Measurements from ENCODE around the gene MORN1.

MORN1 gene

DNA sequence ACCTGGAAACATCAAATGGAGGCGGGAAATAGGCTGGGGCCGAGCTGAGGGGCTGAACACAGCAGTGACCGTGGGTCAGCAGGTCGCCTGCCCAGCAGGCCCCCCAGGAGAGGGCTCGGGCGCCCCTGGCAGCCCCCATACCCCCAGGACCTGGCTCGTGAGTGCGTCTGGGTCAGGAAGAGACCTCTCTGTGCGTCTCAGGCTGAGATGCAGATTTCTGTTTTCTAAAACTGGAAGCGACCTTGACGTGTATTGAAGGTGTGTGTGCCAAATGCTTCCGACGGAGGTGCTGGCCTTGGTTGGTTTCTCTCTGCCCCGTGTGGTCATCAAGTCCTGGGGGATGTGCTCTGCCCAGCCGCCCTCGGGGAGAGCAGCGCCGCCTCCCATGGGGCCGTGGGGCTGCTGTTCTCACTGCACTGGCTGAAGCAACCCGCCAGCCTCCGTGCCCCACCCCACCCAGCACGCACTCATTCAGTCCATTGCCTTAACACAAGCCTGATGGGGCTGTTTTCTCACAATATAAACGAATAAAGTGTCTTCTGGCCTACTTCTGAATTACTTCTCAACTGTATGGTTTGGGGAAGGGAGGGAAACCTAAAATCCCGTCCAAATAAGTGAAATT, 13.6 kb upstream of the MORN1 start:
- no peak for DNase-seq (ENCODE audit: low spot score)

DNA sequence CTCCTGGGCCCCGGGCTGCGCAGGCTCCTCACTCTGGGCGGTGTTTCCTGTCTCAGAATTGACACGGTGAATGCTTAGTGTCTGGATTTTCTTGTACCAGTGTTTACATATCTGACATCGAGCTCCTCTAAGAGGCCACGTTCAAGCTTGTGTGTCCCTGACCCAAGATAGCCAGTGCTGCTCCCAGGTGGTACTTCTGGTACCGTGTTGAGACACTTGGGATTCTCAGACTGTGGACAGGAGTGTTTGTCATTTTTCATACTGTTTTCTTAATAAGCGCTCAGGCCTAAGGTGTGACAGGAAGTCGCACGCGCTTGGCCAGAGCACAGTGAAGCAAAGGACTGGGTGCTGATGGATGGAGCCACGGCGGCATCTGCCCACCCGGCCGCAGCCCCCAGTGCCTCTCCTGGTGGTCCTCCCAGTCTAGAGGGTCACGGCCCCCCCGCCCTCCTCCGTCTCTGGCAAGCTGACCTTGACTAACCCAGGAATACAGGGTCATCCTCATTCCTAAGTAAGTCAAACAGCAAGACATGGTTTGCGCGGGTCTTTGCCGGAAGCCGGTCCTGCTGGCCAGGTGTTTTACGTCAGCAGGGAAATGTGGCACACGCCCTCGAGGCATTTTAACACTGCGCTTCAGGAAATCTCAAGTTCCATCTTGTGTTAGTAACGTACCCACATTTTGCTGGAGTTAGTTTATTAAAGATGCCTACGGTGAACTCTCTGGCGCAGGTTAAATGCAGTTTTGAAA, 13.0 kb upstream of the MORN1 start:
- DNase-seq (ENCODE audit: low spot score): no peak

DNA sequence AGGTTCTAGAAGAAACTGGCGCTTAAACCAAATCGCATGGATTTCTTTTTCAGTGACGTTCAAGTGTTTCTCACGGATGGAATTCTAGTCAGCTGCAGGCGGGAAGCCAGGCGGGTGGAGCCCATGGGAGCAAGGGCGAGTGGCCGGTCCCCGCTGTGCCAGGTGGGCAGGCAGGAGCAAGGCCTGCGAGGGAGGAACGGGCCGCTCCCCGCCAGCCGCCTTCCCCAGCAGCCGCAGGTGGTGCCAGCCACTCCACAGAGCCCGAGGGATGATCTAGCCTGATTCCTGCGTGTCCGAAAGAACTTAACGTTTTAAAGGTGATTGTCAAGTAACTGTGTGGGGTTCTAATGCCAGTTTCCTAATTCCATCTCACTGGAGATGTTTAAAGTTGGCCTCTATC, 11.9 kb upstream of the MORN1 start:
- no peak for DNase-seq (ENCODE audit: low spot score)

DNA sequence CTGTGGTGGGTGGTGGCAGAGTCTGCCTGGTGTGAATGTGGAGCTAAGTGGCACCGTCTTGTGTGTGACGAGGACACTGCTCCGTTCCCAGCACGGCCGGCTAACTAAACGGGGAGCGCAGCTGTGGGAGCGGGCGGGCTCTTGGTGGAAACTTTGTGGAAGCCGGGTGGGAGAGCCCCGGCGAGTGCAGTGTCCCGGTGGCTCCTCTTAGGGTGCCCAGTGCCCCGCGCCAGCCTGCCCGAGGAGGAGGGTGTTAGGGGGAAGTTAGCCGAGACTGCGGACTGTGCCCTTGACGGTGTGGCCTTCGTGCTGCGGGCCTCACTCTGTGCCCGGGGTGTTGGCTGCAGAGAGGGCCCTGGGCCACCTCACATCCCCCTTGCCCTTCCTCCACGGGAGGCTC, 11.1 kb upstream of the MORN1 start:
- DNase-seq (ENCODE audit: low spot score): no peak

DNA sequence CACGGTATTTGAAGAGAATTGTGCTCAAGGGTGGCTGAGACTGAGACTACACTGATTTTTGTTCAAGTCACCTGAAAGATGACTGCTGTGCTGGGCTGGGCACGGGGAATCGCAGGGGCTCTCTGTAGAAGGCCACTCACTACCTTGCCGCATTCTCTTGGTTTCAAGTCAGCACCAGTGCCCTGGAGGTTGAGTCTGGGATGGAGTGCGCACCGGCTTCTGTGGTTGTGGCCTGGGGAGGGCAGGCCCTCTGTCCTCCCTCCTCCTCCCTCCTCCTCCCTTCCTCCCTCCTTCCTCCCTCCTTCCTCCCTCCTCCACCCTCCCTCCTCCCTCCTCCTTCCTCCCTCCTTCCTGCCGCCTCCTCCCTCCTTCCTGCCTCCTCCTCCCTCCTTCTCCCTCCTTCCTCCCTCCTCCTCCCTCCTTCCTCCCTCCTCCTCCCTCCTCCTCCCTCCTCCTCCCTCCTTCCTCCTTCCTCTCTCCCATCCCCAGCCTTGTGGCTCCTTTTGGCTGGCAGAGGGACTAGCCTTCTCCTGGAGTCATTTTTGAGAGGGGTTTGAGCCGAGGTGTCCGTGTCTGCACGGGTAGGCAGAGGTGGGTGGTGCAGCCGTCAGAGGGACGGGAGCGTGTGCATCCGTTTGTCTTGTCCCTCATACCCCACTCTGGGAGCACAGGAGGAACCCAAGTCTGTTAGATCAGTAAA, 9.7 kb upstream of the MORN1 start:
- no peak for DNase-seq (ENCODE audit: low spot score)

DNA sequence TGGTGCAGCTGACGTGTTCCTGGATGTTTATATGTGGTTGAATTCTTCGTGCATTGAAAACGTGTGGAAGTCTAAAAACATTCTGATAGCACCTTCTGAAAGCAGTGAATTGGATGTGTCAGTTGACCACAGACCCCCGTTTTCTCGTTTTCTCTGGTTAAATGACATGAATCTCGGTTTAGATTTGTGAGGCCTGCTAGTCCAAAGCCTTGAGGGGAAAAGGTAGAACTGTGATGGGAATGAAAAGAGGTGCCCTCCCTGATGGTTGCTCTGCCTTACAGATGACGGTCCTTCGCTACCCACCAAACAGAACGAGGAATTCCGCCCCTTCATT, 9.2 kb upstream of the MORN1 start:
- DNase-seq (ENCODE audit: low spot score): no peak

DNA sequence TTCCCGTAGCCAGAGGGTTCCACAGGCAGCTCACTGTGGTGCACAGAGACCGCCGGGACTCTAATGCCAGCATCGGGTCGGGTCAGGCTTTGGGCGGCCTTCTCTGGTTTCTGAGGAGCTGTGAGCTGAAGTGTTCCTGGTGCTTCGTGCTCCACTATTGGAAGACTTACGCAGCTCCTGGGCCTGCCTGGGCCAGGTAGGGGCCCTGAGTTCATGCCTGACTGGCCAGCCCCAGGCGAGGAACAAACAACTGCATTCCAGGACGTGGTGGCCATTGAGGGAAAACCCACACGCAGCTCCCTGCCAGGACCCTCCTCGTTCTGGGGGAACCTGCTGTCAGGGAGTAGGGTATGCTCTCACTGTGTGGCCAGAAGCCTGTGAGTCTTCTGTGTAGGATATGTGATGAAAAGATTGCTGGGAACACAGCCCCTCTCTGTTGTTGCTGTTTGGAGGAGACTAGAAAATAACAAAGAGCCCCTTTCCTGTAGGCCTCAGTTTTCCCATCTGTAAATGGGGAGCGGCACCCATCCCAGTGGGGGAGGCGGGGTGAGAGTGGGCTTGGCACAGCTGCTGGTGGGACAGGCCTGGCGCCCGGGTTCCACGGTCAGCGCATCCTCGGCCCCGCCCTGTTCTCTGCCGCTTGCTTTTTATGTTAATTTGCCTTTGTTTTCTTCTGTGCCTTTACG, 8.7 kb upstream of the MORN1 start:
- no peak for DNase-seq (ENCODE audit: low spot score)

DNA sequence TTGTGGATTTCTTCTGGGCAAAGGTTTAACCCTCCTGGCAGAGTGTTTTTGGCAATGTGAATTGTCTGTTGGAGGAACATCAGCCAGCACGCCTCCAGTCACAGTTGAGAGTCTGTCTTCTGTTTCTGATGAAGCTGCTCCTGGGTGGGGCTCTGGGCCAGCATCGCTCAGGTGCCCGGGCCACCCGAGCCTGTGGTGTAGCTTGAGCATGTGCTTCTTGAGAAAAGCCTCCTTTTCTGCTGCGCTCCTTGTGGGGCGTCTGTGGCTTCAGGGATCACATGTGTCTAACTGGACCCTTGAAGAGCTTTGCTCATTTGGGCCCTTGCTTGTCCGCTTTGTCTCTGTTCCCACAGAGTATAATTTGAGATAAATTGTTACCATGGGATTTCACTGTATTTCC, 7.5 kb upstream of the MORN1 start:
- no peak for DNase-seq (ENCODE audit: low spot score)

DNA sequence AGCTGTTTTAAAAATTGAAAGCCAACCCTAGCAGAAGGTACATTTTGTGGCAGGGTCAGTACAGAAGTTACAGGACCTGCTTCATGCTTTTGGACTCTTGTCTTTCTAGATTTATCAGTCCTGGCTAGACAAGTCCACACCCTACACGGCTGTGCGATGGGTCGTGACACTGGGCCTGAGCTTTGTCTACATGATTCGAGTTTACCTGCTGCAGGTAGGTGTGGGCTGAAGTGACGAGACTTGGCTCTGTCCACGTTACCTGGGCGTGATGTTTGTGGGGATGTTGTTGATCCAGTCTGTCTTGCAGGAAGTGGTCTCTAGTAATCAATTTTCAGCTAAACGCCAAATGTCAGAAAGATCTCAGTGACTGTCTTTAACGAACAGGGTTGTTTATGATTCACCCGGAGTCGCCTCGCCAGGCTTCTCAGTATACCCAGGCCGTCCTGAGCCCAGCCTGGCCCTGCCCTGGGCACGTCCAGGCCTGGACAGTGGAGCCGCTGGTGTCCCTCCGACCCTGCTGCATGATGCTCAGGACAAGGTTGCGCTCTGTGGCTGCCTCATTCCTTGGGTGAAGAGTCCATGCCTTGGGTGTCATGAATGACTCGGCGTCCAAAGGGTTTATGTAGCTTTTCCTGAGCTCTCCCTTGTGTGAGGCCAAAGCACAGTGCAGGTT, 5.8 kb upstream of the MORN1 start:
- no peak for DNase-seq (ENCODE audit: low spot score)

DNA sequence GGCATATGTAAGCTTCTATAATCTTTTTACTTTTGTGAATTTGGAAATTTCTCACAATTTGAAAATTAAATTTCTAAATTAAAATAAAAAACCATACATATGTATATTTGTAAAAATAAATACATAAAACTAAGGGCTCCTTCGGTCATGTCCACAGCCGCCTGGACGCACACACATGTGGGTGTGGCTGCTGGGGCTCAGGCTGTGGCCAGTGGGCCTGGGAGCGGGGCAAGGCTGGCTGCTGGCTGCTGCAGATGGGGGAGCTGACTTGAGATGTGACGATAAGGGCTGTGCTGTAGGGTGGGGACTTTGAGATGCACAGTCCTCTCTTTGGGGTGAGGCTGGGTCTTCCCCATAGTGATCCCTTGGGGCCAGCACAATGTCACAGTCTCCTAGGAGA, 5.1 kb upstream of the MORN1 start:
- no peak for DNase-seq (ENCODE audit: low spot score)

DNA sequence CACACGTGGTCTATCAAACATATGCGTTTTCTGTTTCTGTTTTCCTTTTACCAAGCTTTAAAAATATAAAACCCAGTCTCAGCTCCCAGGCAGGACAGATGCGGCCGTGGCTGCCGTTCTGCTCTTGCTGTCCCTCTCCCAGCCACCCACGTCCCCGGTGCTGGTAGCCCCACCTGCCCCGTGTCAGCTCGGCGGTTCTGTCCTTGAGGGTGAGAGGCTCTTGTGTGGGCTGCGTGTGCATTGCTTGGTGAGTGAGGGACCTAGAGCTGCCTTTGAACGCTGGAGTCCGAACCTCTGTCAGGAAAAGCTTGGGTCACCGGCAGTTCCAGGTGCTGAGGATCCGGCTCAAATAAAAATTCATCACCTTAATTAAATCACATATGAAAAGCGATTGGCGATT, 4.7 kb upstream of the MORN1 start:
- DNase-seq (ENCODE audit: low spot score): no peak

DNA sequence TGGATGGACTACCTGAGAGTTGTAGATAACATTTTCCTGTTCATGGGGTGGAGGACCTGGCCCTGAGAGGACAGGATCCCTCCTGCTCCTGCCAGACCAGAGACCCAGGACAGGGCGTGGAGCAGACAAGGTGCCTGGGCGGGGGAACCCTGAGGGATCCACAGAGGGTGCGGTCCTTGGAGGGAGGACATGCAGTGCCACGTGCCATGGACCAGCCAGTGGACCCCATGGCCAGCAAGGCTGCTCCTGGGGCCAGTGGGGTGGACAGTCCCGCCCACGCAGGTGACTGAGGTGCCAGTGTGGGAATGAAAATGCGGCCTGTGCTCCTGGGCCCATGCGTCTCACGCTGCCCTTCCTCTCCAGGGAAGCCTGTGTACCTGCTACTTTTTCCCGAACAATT, 3.9 kb upstream of the MORN1 start:
- no peak for DNase-seq (ENCODE audit: low spot score)

DNA sequence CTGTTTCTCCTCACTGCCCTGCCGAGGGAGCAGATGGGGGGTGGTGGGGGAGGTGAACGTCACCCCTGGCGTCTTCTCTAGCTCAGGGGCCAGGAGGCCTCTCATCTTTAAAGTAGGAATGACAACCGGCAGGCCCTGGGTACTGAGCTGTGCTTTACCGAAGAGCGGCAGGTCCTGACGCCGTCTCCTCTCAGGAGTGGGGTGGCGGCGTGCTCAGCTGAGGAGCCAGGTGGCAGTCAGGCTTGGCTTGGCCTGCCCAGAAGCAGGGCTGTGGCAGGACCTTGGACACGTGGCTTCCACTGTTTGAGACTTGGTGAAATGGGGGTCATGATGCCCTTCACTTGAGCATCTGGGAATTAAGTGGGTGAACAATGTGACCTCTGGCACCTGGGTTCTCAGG, 3.4 kb upstream of the MORN1 start:
- no peak for DNase-seq (ENCODE audit: low spot score)

DNA sequence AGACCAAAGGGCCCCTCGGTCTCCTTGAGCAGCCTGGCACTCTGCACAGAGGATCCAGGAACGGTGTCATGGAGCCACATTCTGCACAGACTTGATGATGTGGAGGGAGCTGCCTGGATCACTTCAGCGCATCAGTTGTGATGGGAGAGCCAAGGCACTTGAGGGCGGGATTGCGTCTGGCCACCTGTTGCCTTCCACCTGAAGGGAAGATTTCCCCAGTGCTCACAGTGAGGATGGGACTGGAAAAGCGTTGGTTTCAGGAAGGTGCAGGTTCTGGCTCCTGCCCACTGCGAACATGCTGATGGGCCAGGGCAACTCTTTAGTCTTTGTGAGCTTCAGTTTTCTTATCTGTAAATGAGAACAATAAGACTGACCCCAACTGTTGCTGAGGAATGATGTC, 2.9 kb upstream of the MORN1 start:
- no peak for DNase-seq (ENCODE audit: low spot score)

DNA sequence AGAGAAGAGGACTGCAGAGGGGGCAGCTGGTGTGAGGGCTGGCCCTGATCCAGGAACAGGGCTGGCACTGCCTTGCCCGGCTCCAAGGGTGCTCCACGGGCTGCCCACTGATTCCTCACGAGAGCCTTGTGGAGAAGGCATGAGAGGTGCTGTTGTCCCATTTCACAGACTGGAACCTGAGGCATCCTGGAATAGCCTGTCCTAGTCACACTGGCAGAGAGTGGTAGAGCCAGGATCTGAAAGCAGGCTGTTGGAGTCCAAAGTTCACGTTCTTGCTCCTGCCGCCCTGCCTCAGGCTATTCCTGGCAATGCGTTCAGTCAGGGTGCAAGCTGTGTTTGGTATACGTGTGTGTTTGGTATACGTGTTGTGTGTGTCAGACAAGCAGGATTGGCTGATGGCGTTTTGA, 2.1 kb upstream of the MORN1 start:
- no peak for DNase-seq (ENCODE audit: low spot score)

DNA sequence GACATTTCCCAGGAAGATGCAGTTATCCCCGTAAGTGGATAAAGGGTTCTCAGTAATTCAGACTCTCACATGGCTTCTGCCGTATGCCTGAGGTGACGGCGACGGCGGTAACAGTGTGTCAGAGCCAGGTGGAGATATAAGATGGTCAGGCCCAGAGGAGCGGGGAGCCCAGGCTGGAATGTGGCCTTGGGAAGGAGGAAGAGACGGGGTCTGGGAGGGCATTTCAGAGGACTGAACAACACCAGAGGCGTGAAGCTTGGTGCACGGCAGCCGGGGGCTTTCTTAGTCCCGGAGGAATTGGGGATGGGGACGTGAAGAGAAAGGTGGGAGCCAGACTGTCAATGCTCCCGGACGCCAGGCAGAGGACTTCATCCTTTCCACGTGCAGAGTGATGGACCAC, 1.3 kb upstream of the MORN1 start:
- no peak for DNase-seq (ENCODE audit: low spot score)

DNA sequence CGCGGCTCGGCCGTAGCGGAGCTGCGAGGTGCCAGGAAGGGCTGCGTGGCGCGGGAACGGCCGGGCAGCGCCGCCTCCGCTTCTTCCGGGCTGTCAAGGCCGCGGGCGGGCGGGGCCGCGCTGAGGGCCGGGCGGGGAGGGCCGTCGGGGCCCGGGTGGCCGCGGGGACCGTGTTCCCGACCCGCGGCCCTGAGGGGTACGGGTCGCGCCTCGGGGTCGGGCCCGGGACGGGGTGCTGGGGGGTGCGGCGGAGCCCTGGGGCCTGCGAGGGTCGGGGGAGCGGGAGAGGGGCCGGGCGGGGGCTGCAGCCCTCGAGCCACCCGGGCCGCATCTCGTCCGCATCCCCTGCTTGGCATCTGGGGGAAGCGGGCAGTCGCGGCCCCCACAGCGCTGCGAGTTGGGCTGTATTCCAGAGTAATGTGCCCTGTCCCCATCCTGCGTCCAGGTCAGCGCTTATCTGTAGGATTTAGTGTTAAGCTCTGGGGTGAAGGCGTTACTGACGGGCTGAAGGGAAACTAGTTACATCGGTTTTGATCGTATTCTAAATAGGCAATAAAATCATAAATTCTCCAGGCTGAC, 666 bp upstream of the MORN1 start:
- no peak for DNase-seq (ENCODE audit: low spot score)

DNA sequence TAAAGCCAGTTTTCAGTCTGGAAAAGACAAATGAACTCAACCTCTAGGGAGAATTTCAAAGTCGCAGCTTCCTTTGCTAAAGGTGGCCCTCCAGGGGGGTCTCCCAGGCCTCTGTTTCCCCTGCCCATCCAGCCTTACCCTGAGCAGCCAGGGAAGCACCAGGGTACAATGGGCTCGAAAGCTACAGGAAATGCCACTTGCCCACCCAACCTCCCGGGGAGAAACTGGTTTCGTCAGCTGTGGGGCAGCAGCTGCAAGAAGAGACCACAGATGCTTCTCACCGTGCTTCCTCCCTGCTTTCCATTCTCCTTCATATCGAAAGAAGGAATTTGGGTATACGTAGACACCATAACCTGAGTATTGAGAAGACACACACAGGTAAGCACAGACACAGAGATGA, 1.7 kb downstream of the MORN1 start:
- DNase-seq (ENCODE audit: low spot score): no peak

DNA sequence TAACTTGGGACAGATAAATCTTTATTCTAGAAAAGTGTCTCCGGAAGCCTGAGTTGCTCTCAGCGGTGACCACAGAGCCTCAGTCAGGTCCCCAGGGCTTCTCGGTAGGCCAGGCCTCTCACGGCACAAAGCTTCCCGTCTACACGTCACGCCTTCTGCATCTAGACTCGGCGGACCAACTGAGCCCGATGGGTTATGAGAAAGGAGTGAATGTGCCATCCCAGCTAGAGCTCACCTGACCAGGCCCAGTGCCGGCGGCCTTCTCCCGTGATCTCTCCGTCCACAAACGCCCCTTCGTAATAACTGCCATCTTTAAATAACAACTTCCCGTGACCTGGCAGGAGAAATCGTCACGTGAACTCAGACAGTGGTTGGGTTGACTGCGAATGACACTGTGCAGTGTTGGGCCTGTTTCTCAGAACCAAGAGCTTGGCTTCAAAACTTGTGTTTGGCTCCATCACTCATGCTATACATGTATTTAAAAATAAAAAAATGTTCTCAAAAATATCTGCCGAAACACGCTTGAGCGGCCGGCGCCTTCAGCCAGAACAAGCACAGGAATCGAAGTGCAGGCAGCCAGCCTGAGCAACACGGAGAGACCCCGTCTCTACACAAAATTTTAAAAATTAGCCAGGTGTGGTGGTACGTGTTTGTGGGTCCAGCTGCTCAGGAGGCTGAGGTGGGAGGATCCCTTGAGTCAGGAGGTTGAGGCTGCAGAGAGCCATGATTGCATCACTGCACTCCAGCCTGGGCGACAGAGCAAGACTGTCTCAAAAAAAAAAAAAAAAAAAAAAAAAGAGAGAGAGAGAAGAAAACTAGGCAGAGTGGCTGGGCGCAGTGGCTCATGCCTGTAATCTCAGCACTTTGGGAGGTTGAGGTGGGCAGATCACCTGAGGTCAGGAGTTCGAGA, 3.1 kb downstream of the MORN1 start:
- DNase-seq (ENCODE audit: low spot score): no peak

DNA sequence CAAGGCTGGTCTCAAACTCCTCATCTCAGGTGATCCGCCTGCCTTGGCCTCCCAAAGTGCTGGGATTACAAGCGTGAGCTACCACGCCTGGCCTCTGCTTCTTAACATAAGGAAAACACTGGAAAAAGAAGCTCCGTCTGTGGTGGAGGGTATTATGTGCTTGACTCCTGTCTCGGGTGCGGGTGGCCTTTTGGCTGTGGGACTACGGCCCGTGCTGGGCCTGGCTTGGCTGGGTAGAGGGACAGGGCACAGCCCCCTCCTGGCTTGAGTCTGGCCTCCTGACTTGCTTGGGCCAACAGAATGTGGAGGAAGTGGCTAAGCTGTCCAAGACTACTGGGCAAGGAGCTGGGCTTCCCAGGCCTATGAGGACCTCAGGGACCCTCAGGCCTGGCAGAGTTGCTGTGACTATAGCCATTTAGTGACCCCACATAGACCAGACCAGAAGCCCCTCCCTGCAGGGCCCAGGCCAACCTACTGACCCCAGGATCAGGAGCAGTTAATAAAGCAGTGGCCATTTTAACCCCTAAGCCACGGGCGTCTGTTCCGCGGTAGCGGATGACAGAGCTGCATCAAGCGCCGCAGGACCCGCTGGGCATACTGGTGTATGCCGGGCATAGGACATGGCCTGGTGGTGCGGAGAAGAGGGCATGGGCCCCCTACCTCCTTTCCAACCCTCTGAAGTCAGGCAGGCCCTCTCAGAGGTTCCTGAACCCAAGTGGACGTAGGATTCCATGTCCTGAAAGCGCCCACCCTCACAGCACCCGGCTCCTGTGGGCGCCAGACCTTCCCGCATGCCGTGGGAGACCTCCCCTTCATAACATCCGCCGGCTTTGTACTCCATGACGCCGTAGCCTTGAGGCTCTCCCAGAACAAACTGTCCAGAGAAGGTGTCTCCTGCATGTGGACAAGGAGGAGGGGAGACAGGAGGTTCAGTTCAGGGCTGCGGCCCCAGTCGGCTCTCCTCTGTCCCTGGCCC, 4.4 kb downstream of the MORN1 start:
- no peak for DNase-seq (ENCODE audit: low spot score)
